ENCODE data around the gene ASTN1.

DNA sequence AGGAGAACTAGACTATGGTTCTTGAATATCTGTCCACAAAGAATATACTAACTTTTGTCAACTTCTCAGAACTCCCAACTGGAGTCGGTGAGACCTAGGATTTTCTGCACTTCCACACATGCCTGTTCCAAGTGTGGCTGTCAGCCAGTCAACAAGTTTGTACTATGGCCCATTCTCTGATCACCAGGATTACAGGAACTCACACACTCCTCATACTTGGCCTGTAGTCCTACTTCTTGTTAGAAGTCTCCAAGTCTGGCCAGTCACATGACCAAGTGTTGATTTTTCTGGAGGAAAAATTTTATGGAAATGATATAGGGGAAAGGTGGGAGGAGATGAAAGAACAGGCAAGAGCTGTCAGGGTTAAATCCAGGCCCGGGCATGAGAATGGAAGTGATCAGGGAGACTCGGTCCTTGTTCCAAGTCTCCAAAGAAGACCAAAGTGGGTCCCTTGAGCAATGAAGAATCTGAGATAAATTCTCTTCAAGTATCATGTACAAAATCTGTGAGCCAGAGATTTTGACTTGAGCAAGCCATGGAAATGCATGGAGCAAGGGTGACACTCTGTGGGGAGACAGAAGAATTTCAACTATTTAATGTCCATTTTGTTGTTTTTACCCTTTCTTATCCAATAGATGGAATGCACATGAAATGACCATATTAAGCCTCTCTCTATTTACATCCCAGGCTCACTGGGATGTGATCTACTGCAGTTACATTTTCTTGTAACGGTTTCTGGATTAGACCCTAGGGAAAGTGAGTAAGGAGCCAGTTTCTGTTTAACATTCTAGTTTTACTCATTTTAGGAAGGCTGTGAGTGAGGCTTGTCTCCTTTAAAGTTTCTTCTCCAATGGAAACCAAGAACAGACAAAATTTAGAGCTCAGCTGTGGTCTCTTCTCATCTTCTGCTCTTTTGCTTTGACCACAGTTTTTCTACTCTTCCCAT lies 320.9 kb downstream of the ASTN1 start:
- TF ChIP-seq POLR2A (IDR thresholded peaks at IDR 0.05) (no peak), EP300 (IDR thresholded peaks at IDR 0.05) (no peak), POLR2AphosphoS5 (IDR thresholded peaks at IDR 0.05) (no peak)
- TF ChIP-seq, protein P1, sequence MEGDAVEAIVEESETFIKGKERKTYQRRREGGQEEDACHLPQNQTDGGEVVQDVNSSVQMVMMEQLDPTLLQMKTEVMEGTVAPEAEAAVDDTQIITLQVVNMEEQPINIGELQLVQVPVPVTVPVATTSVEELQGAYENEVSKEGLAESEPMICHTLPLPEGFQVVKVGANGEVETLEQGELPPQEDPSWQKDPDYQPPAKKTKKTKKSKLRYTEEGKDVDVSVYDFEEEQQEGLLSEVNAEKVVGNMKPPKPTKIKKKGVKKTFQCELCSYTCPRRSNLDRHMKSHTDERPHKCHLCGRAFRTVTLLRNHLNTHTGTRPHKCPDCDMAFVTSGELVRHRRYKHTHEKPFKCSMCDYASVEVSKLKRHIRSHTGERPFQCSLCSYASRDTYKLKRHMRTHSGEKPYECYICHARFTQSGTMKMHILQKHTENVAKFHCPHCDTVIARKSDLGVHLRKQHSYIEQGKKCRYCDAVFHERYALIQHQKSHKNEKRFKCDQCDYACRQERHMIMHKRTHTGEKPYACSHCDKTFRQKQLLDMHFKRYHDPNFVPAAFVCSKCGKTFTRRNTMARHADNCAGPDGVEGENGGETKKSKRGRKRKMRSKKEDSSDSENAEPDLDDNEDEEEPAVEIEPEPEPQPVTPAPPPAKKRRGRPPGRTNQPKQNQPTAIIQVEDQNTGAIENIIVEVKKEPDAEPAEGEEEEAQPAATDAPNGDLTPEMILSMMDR (IDR thresholded peaks at IDR 0.05) = peak in 3 of 4 experiments; percentile 52 to 69 (median 61)

Data from gastroesophageal sphincter (tissue), 3 donors.